Measurements from ENCODE around the gene GMPR2. TPM values are rescaled to one million over a fixed set of nuclear protein-coding genes. Genes with fewer than 3 reads are reported as not detected.

GMPR2 gene
- total and polyA plus RNA-seq, 2 of the 13 experiments (the other 11 are each of a cell fraction or from before 2014, with no cell fraction given): 210 to 273 TPM

DNA sequence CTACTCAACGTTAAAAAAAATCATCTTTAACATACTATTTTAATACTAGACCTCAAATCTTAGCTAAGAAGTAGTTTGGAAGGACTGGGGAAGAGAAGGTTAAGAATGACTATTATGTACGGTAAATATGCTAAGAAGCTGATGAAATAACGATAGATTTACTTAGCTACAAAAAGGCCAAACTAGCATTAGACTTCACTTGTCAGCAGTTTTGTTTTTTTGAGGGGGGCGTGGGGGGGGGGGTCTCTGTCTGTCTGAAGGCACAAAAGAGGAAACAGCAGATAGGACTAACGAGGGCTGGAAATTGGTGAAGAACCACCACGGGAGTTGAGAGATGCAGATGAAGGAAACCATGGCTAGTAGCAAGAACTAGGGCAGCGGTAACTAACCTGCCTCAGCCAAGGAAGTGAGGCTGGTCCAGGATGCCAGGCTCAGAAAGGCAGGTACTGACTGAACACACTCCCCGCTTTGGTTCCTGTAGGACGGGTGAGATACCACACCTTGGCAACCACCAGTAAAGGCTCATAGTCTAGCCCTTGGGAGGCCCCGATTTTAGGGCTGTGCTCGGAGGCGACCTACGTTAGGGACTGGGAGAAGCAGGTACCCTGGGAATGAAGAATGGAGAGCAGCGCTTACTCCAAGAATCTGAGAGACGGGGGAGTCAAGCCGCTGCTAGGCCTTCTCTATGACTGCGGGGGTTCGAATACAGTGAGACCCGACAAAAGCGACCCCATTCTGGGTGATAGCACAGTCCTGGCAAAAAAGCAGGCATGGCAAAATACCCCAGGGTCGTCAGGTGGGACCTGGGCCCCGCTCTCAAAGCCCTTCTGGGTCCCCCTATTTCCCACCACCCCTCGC lies 1.2 kb upstream of the GMPR2 start (continued):
- TF ChIP-seq, protein P1, sequence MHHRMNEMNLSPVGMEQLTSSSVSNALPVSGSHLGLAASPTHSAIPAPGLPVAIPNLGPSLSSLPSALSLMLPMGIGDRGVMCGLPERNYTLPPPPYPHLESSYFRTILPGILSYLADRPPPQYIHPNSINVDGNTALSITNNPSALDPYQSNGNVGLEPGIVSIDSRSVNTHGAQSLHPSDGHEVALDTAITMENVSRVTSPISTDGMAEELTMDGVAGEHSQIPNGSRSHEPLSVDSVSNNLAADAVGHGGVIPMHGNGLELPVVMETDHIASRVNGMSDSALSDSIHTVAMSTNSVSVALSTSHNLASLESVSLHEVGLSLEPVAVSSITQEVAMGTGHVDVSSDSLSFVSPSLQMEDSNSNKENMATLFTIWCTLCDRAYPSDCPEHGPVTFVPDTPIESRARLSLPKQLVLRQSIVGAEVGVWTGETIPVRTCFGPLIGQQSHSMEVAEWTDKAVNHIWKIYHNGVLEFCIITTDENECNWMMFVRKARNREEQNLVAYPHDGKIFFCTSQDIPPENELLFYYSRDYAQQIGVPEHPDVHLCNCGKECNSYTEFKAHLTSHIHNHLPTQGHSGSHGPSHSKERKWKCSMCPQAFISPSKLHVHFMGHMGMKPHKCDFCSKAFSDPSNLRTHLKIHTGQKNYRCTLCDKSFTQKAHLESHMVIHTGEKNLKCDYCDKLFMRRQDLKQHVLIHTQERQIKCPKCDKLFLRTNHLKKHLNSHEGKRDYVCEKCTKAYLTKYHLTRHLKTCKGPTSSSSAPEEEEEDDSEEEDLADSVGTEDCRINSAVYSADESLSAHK (CRISPR knock-in tag; IDR thresholded peaks at IDR 0.05; ENCODE audit: borderline replicate concordance): peak; percentile 52; the same call in 1 of the 2 replicates
- TF ChIP-seq ZC3H4 (CRISPR knock-in tag; IDR thresholded peaks at IDR 0.05; ENCODE audit: borderline replicate concordance) (peak; percentile 92), ETV6 (CRISPR knock-in tag; conservative IDR thresholded peaks at IDR 0.05) (no peak), ZNF724P (CRISPR knock-in tag; IDR thresholded peaks at IDR 0.05; ENCODE audit: borderline replicate concordance) (0 out of 2 replicates have a peak, but pooled peaks have one; percentile 84), REPIN1 (CRISPR knock-in tag; IDR thresholded peaks at IDR 0.05; ENCODE audit: borderline replicate concordance, low read depth) (peak; percentile 80; the same call in 1 of the 2 replicates), ZNF598 (CRISPR knock-in tag; IDR thresholded peaks at IDR 0.05; ENCODE audit: borderline replicate concordance) (peak; percentile 37; the same call in 1 of the 2 replicates), MEIS2 (CRISPR knock-in tag; IDR thresholded peaks at IDR 0.05) (0 out of 2 replicates have a peak, but pooled peaks have one; percentile 5), HCFC1 (IDR thresholded peaks at IDR 0.05; ENCODE audit: low read depth, low read length) (no peak), ZEB1 (IDR thresholded peaks at IDR 0.05; ENCODE audit: insufficient replicate concordance, low read depth) (no peak), SALL2 (CRISPR knock-in tag; IDR thresholded peaks at IDR 0.05) (0 out of 2 replicates have a peak, but pooled peaks have one; percentile 44)
- TF ChIP-seq, protein P2, sequence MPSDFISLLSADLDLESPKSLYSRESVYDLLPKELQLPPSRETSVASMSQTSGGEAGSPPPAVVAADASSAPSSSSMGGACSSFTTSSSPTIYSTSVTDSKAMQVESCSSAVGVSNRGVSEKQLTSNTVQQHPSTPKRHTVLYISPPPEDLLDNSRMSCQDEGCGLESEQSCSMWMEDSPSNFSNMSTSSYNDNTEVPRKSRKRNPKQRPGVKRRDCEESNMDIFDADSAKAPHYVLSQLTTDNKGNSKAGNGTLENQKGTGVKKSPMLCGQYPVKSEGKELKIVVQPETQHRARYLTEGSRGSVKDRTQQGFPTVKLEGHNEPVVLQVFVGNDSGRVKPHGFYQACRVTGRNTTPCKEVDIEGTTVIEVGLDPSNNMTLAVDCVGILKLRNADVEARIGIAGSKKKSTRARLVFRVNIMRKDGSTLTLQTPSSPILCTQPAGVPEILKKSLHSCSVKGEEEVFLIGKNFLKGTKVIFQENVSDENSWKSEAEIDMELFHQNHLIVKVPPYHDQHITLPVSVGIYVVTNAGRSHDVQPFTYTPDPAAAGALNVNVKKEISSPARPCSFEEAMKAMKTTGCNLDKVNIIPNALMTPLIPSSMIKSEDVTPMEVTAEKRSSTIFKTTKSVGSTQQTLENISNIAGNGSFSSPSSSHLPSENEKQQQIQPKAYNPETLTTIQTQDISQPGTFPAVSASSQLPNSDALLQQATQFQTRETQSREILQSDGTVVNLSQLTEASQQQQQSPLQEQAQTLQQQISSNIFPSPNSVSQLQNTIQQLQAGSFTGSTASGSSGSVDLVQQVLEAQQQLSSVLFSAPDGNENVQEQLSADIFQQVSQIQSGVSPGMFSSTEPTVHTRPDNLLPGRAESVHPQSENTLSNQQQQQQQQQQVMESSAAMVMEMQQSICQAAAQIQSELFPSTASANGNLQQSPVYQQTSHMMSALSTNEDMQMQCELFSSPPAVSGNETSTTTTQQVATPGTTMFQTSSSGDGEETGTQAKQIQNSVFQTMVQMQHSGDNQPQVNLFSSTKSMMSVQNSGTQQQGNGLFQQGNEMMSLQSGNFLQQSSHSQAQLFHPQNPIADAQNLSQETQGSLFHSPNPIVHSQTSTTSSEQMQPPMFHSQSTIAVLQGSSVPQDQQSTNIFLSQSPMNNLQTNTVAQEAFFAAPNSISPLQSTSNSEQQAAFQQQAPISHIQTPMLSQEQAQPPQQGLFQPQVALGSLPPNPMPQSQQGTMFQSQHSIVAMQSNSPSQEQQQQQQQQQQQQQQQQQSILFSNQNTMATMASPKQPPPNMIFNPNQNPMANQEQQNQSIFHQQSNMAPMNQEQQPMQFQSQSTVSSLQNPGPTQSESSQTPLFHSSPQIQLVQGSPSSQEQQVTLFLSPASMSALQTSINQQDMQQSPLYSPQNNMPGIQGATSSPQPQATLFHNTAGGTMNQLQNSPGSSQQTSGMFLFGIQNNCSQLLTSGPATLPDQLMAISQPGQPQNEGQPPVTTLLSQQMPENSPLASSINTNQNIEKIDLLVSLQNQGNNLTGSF (CRISPR knock-in tag; IDR thresholded peaks at IDR 0.05): peak; percentile 76; the same call in 1 of the 2 replicates
- TF ChIP-seq, protein P3, sequence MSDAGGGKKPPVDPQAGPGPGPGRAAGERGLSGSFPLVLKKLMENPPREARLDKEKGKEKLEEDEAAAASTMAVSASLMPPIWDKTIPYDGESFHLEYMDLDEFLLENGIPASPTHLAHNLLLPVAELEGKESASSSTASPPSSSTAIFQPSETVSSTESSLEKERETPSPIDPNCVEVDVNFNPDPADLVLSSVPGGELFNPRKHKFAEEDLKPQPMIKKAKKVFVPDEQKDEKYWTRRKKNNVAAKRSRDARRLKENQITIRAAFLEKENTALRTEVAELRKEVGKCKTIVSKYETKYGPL (CRISPR knock-in tag; IDR thresholded peaks at IDR 0.05): no peak
- TF ChIP-seq, protein P4, sequence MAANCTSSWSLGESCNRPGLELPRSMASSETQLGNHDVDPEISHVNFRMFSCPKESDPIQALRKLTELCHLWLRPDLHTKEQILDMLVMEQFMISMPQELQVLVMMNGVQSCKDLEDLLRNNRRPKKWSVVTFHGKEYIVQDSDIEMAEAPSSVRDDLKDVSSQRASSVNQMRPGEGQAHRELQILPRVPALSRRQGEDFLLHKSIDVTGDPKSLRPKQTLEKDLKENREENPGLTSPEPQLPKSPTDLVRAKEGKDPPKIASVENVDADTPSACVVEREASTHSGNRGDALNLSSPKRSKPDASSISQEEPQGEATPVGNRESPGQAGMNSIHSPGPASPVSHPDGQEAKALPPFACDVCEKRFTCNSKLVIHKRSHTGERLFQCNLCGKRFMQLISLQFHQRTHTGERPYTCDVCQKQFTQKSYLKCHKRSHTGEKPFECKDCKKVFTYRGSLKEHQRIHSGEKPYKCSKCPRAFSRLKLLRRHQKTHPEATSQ (CRISPR knock-in tag; IDR thresholded peaks at IDR 0.05; ENCODE audit: borderline replicate concordance): 0 out of 2 replicates have a peak, but pooled peaks have one; percentile 15
- TF ChIP-seq, protein P5, sequence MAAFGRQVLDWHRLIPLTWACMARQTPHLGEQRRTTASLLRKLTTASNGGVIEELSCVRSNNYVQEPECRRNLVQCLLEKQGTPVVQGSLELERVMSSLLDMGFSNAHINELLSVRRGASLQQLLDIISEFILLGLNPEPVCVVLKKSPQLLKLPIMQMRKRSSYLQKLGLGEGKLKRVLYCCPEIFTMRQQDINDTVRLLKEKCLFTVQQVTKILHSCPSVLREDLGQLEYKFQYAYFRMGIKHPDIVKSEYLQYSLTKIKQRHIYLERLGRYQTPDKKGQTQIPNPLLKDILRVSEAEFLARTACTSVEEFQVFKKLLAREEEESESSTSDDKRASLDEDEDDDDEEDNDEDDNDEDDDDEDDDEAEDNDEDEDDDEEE (CRISPR knock-in tag; IDR thresholded peaks at IDR 0.05): peak; percentile 63; the same call in 1 of the 2 replicates
- TF ChIP-seq, protein P6, sequence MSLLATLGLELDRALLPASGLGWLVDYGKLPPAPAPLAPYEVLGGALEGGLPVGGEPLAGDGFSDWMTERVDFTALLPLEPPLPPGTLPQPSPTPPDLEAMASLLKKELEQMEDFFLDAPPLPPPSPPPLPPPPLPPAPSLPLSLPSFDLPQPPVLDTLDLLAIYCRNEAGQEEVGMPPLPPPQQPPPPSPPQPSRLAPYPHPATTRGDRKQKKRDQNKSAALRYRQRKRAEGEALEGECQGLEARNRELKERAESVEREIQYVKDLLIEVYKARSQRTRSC (CRISPR knock-in tag; IDR thresholded peaks at IDR 0.05; ENCODE audit: low read depth): no peak
